ENCODE data around the gene AJAP1.

Gene AJAP1

DNA sequence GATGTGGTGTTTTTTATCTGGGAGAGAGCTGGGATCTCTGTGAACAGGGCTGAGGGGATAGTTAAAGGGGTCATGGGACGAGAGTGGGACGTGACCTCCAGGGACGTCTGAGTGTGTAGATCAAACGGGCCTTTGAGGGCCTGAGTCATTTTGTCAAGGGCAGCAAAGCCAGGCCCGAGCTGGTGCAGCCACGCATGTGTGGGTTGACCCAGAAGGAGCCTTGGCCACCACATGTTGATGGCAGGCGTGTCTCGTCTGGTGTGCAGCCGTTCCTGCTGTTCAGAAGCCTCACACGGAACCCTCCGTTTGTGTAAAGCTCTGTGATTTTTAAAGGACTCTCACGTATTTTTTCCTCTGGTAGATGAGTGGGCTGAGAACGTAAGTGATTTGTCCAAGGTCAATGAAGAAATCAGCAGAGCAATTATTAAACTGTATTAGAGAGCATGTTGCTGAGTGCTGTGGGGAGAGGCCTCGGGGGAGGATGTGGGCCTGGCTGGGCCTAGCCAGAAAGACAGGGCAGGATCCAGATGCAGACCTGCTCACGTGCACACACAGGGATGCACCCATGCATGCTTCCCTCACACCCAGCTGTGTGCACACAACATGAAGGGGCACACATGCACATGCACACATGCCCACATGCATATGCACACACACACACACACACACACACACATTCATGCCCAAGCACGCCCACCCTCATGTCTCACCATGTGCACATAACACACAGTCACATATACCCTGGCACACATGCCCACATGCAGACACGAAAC, 89.8 kb downstream of the AJAP1 start:
- no peak for DNase-seq (ENCODE audit: low read depth)
- TF ChIP-seq, protein P1, sequence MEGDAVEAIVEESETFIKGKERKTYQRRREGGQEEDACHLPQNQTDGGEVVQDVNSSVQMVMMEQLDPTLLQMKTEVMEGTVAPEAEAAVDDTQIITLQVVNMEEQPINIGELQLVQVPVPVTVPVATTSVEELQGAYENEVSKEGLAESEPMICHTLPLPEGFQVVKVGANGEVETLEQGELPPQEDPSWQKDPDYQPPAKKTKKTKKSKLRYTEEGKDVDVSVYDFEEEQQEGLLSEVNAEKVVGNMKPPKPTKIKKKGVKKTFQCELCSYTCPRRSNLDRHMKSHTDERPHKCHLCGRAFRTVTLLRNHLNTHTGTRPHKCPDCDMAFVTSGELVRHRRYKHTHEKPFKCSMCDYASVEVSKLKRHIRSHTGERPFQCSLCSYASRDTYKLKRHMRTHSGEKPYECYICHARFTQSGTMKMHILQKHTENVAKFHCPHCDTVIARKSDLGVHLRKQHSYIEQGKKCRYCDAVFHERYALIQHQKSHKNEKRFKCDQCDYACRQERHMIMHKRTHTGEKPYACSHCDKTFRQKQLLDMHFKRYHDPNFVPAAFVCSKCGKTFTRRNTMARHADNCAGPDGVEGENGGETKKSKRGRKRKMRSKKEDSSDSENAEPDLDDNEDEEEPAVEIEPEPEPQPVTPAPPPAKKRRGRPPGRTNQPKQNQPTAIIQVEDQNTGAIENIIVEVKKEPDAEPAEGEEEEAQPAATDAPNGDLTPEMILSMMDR (conservative IDR thresholded peaks at IDR 0.05; ENCODE audit: control insufficient read depth, insufficient read depth, low read depth, low read length): no peak
- no peak overlapping the region for H3K4me3 ChIP-seq (ENCODE audit: control insufficient read depth, low read depth, low read length)

DNA sequence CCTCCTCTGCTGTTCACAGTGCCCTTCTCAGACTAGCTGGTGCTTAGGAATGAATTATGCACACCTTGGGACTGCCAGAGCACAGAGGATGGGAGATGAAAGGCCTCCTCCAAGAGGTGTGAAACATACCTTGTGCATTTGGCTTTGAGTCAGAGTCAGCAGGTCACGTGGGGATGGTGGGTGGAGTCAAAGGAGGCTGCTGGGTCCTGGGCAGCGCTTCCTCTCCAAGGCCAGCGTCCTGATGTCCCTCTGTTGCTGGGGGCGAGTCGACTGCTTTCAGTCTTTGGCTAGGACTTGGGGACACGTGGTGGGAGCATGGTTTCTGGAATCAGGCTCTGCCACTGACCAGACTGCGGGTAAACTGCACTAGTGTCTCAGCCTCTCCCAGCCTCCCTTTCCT, 91.2 kb downstream of the AJAP1 start:
- DNase-seq (ENCODE audit: low read depth): no peak
- H3K4me3 ChIP-seq (ENCODE audit: control insufficient read depth, low read depth, low read length): no peak overlapping the region
- TF ChIP-seq, protein P1 (conservative IDR thresholded peaks at IDR 0.05; ENCODE audit: control insufficient read depth, insufficient read depth, low read depth, low read length): no peak

DNA sequence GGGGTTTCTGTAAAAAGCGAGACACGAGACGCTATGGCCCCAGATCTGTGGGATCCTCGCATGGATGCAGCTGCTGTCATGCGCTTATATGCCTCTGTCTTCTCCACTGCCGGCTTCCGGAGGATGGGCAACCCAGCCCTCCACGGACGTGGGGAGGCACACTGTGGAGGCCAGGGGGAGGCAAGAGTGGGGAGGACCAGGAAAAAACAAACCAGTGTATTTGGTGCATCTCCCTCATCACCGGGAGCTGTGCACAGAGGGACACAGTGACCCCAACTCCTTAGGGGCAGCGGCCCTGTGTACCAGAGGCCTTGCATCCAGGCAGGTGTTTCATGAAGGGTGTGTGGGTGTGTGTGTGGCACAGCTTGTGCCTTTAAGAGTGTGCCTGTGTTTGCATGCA, 95.0 kb downstream of the AJAP1 start:
- TF ChIP-seq, protein P1 (conservative IDR thresholded peaks at IDR 0.05; ENCODE audit: control insufficient read depth, insufficient read depth, low read depth, low read length): no peak
- no peak for DNase-seq (ENCODE audit: low read depth)
- no peak overlapping the region for H3K4me3 ChIP-seq (ENCODE audit: control insufficient read depth, low read depth, low read length)

DNA sequence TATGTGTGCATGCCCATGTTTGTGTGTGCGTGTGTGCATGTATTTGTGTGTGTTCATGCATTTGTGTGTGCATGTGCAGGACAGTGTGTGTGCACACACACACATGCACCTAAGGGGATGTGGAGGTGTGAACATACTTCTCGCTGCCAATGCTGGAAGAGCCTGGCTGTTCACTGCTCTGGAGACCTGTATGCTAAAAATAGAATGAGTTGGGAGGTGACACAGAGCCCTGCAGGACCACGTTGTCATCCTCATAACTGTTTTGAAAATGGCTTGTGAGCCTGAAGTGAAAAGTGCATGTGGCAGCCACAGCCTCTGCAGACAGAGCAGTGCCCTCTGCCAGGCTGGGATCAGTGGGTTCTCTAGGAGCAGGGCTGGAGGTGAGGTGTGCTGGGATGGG, 95.8 kb downstream of the AJAP1 start:
- H3K4me3 ChIP-seq (ENCODE audit: control insufficient read depth, low read depth, low read length): no peak overlapping the region
- DNase-seq (ENCODE audit: low read depth): no peak
- TF ChIP-seq, protein P1 (conservative IDR thresholded peaks at IDR 0.05; ENCODE audit: control insufficient read depth, insufficient read depth, low read depth, low read length): no peak

DNA sequence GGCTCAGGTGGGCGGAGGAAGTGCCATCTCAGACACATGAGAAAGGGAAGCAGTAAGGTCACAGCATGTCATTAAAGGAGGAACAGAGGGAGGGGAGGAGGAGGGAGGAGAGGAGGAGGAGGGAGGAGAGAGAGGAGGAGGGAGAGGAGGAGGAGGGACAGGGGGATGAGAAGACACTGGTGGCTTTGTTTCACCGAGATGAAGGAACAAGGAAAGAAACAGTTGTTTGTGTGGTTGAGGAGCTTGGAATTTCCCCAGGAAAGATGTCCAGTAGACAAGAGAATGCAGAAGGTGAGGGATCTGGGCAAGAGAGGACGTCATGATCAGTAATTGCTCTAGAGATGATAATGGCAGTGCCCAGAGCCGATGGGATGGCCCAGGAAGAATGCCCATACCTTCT, 97.7 kb downstream of the AJAP1 start:
- no peak for DNase-seq (ENCODE audit: low read depth)
- no peak overlapping the region for H3K4me3 ChIP-seq (ENCODE audit: control insufficient read depth, low read depth, low read length)
- TF ChIP-seq, protein P1 (conservative IDR thresholded peaks at IDR 0.05; ENCODE audit: control insufficient read depth, insufficient read depth, low read depth, low read length): no peak

DNA sequence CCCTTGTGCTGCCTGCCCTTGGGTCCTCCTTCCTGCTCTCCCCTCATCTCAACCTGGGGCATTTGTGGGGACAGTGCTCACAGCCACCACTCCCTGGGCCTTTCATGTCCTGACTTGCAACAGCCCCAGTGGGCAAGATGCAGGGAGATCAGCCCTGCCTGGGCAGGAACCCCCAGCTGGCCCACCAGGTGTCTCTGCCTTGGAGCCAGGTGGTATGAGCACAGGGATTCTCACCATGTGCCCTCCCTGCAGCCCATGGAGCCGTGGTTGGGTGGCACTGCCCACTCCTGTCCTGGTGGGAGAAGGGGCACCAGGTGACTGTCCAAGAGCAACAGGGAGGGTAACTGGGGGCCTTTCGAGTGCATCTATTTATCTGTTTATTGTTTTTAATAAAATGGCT, 100.4 kb downstream of the AJAP1 start:
- no peak for DNase-seq (ENCODE audit: low read depth)
- TF ChIP-seq, protein P1 (conservative IDR thresholded peaks at IDR 0.05; ENCODE audit: control insufficient read depth, insufficient read depth, low read depth, low read length): no peak
- H3K4me3 ChIP-seq (ENCODE audit: control insufficient read depth, low read depth, low read length): no peak overlapping the region

Measured in fibroblast of mammary gland (primary cell).